ENCODE measurements around the gene TLE4. TPM values are rescaled to one million over a fixed set of nuclear protein-coding genes. Genes with fewer than 3 reads are reported as not detected.

The TLE4 gene
- polyA plus RNA-seq, 1 donor (not counting 4 experiments of a cell fraction or from before 2014, with no cell fraction given): 14.7 TPM

DNA sequence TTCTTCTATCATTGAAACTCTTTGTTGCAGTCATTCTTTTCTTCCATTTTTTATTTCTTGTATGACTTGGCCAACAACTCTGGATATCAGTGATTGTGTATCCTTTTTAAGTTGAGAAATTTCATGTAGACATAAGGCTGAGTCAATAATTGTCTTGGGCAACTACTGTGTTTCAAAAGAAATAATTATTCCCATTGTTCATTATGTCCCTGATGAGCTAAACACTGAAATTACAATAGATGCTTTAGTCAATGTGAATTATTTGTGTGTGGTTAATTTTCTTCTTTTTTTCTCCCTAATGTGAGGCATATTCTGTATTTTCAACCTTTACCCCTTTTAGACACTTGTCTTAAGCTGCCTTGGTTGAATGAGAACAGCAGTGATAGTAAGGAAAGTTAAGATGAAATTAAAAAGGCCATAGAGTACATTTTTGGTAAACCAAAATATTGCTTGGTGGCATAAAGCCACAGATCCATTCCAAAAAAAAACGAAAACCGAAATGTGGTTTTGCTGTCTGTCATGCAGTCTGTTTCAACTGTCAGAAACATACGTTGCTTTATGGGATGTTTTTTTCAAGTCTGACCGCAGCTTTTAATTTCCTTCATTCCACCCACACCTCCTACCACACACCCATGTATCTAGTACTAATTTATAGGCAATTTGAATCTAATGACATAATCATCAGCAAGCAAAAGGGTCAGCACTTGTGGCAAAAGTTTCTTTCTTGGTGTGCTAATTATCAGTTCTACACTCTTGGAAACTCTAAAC, 21.1 kb downstream of the TLE4 start:
- Histone ChIP-seq H4K20me1 (ENCODE audit: control insufficient read depth, extremely low read depth, insufficient read depth, low read length) (no peaks in the 10 kb centered on the region), H3K36me3 (ENCODE audit: control insufficient read depth in 2 of 2, extremely low read depth in 1 of 2, insufficient read depth in 2 of 2, low read length in 2 of 2) (no peaks in the 10 kb centered on the region), H3K4me2 (ENCODE audit: control insufficient read depth, extremely low read depth, insufficient read depth, low read depth, low read length) (no peak overlapping the region), H3K4me3 (ENCODE audit: control insufficient read depth in 2 of 3, extremely low read depth in 1 of 3, insufficient read depth in 2 of 3, low read depth in 1 of 3, low read length in 3 of 3) (no peak overlapping the region), H3K9ac (ENCODE audit: control insufficient read depth, extremely low read depth, insufficient read depth, low read length) (no peak overlapping the region), H3K79me2 (ENCODE audit: control insufficient read depth, insufficient read depth, low read length) (no peaks in the 10 kb centered on the region), H3K9me3 (ENCODE audit: control insufficient read depth, low read depth, low read length) (no peaks in the 10 kb centered on the region), H3K9me1 (ENCODE audit: control insufficient read depth, extremely low read depth, insufficient read depth, low read length) (no peaks in the 10 kb centered on the region), H3K27me3 (ENCODE audit: control insufficient read depth, extremely low read depth, insufficient read depth, low read length) (no peaks in the 10 kb centered on the region), H2AFZ (ENCODE audit: control insufficient read depth, low read length) (no peak overlapping the region), H3K4me1 (ENCODE audit: control insufficient read depth, extremely low read depth, insufficient read depth, low read length) (no peaks in the 10 kb centered on the region), H3K27ac (ENCODE audit: control insufficient read depth, insufficient read depth, low read length) (no peak overlapping the region)
- dilution Hi-C loops (cut with MboI; ENCODE audit: extremely low pct_ligation_motif_present, low sequenced_read_pairs): no loop called here
- FAIRE-seq: no peak
- no peak for TF ChIP-seq CTCF (optimal IDR thresholded peaks at IDR 0.05 in 1 of 3, IDR thresholded peaks at IDR 0.05 in 1 of 3, conservative IDR thresholded peaks at IDR 0.05 in 1 of 3; ENCODE audit: extremely low read depth in 1 of 3, insufficient read depth in 2 of 3, low read length in 3 of 3)
- no peak for TF ChIP-seq EZH2 (IDR thresholded peaks at IDR 0.05; ENCODE audit: low read length)
- no peak for DNase-seq (ENCODE audit: low read depth, low spot score)

DNA sequence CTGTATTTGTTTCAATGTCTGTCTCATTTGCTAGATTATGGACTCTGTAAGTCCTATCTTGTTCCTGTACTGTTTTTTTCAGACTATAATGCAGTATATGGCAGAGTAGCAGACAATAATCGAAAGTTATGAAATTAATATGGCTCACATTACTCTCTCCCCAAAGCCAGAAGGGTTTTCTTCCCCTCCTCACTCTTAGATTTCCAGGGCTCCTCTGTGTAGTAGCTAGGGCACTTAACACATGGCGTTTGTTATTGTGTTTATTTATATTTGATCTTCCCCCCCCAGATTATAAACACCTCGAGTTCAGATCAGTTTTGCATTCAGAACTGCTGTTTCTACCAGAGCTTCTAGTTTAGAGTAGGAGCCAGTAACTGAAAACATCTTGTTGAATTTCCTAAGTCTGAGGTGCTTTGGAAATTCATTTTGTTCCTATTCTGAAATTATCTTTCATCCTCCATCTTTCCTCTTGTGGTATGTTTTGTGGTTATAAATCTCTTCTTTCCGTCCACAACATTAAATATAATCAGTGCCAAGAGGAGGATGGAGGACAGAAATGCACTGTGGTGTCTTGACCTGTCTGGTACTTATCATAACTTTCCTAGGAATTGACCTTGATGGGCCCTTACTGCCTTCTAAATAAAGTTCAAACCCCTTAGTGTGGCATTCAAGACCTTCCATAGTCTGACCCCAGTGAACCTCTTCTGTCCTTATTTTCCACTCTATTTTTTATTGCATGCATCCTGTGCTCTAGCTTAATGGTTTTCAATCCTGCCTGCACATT, 27.0 kb downstream of the TLE4 start:
- no peak for FAIRE-seq
- no peaks in the 10 kb centered on the region for H3K79me2 ChIP-seq (ENCODE audit: control insufficient read depth, insufficient read depth, low read length)

More for the DNA sequence above, 27.0 kb downstream of the TLE4 start:
- no peak overlapping the region for H3K4me3 ChIP-seq (ENCODE audit: control insufficient read depth in 2 of 3, extremely low read depth in 1 of 3, insufficient read depth in 2 of 3, low read depth in 1 of 3, low read length in 3 of 3)
- dilution Hi-C loops (cut with MboI; ENCODE audit: extremely low pct_ligation_motif_present, low sequenced_read_pairs): no loop called here
- no peaks in the 10 kb centered on the region for H3K4me1 ChIP-seq (ENCODE audit: control insufficient read depth, extremely low read depth, insufficient read depth, low read length)
- H3K4me2 ChIP-seq (ENCODE audit: control insufficient read depth, extremely low read depth, insufficient read depth, low read depth, low read length): no peak overlapping the region
- no peak overlapping the region for H3K27ac ChIP-seq (ENCODE audit: control insufficient read depth, insufficient read depth, low read length)
- H3K9me1 ChIP-seq (ENCODE audit: control insufficient read depth, extremely low read depth, insufficient read depth, low read length): no peaks in the 10 kb centered on the region
- no peaks in the 10 kb centered on the region for H3K36me3 ChIP-seq (ENCODE audit: control insufficient read depth in 2 of 2, extremely low read depth in 1 of 2, insufficient read depth in 2 of 2, low read length in 2 of 2)
- H3K27me3 ChIP-seq (ENCODE audit: control insufficient read depth, extremely low read depth, insufficient read depth, low read length): no peaks in the 10 kb centered on the region
- TF ChIP-seq CTCF (optimal IDR thresholded peaks at IDR 0.05 in 1 of 3, IDR thresholded peaks at IDR 0.05 in 1 of 3, conservative IDR thresholded peaks at IDR 0.05 in 1 of 3; ENCODE audit: extremely low read depth in 1 of 3, insufficient read depth in 2 of 3, low read length in 3 of 3) (no peak), EZH2 (IDR thresholded peaks at IDR 0.05; ENCODE audit: low read length) (no peak)
- DNase-seq (ENCODE audit: low read depth, low spot score): no peak
- no peak overlapping the region for H2AFZ ChIP-seq (ENCODE audit: control insufficient read depth, low read length)
- H4K20me1 ChIP-seq (ENCODE audit: control insufficient read depth, extremely low read depth, insufficient read depth, low read length): no peaks in the 10 kb centered on the region
- H3K9ac ChIP-seq (ENCODE audit: control insufficient read depth, extremely low read depth, insufficient read depth, low read length): no peak overlapping the region
- H3K9me3 ChIP-seq (ENCODE audit: control insufficient read depth, low read depth, low read length): no peaks in the 10 kb centered on the region

All from keratinocyte (primary cell).